GM19395 (cell line): Measurements from ENCODE around the gene NXNL2.

Experiments
- ATAC-seq: cut with Tn5 transposase; IDR thresholded peaks from one replicate; pipeline ENCODE4 v1.9.1; 2021; ENCODE audit warnings: mild to moderate bottlenecking, moderate library complexity; ENCODE audit not compliant: unreplicated experiment

Gene NXNL2

GRCh38 chr9:88578121-88579049, 43.4 kb downstream of the NXNL2 start:
- ATAC-seq: peak; percentile 87

- no peak for ATAC-seq
These were observed 44.2 kb downstream of the NXNL2 start for GRCh38 chr9:88579050-88579715.

GRCh38 chr9:88580961-88581360, 46.0 kb downstream of the NXNL2 start:
- no peak for ATAC-seq

- no peak for ATAC-seq
These were observed 49.1 kb downstream of the NXNL2 start for GRCh38 chr9:88583901-88584596.

- no peak for ATAC-seq
These were observed 50.4 kb downstream of the NXNL2 start for GRCh38 chr9:88585426-88585825.

GRCh38 chr9:88586452-88586851, 51.5 kb downstream of the NXNL2 start:
- ATAC-seq: no peak

GRCh38 chr9:88587182-88587581, 52.2 kb downstream of the NXNL2 start:
- ATAC-seq: no peak

GRCh38 chr9:88587885-88588649, 53.1 kb downstream of the NXNL2 start:
- no peak for ATAC-seq

- no peak for ATAC-seq
These were observed 54.7 kb downstream of the NXNL2 start for GRCh38 chr9:88589656-88590055.

GRCh38 chr9:88590558-88591146, 55.7 kb downstream of the NXNL2 start:
- ATAC-seq: no peak

GRCh38 chr9:88593537-88594185, 58.7 kb downstream of the NXNL2 start:
- ATAC-seq: peak; percentile 95
